ENCODE measurements around the gene SFPQ.

GRCh38 chr1:35175602-35176001 is 17.3 kb downstream of the SFPQ start:
- TF ChIP-seq HDAC2 (IDR thresholded peaks at IDR 0.05; ENCODE audit: borderline replicate concordance in 1 of 2, low read depth in 2 of 2, low read length in 2 of 2) = no peak
- no peak for TF ChIP-seq ZNF274 (IDR thresholded peaks at IDR 0.05; ENCODE audit: borderline replicate concordance, extremely low read depth, low read length)
- TF ChIP-seq JUN (IDR thresholded peaks at IDR 0.05; ENCODE audit: low read depth, low read length) = no peak
- no peak for TF ChIP-seq CTCF (IDR thresholded peaks at IDR 0.05; ENCODE audit: control extremely low read depth in 1 of 3, insufficient read depth in 1 of 3, low read depth in 1 of 3, low read length in 3 of 3)
- TF ChIP-seq POLR2A (IDR thresholded peaks at IDR 0.05; ENCODE audit: control extremely low read depth in 1 of 2, low read depth in 2 of 2, low read length in 2 of 2) = peak in 1 of 2 experiments; percentile 31; a peak in 2 of 3 replicates
- TF ChIP-seq POLR2AphosphoS5 (IDR thresholded peaks at IDR 0.05; ENCODE audit: low read depth, low read length) = no peak; the same call in 1 of the 2 replicates
- no peak for TF ChIP-seq MAX (IDR thresholded peaks at IDR 0.05)
- TF ChIP-seq JUND (IDR thresholded peaks at IDR 0.05; ENCODE audit: low read length) = no peak
- TF ChIP-seq KDM1A (IDR thresholded peaks at IDR 0.05; ENCODE audit: borderline replicate concordance, low read length) = no peak
- TF ChIP-seq SIN3A (conservative IDR thresholded peaks at IDR 0.05 in 1 of 2, IDR thresholded peaks at IDR 0.05 in 1 of 2; ENCODE audit: low read depth in 1 of 2, low read length in 2 of 2) = no peak
- TF ChIP-seq ATF3 (IDR thresholded peaks at IDR 0.05; ENCODE audit: insufficient read depth, low read depth, low read length) = no peak
